ENCODE data around the gene COL4A1.

Gene COL4A1

GRCh38 chr13:110102053-110102452 lies 204.9 kb downstream of the COL4A1 start:
- TF ChIP-seq RAD21 (IDR thresholded peaks at IDR 0.05; ENCODE audit: low read depth) (no peak), EP300 (IDR thresholded peaks at IDR 0.05; ENCODE audit: borderline replicate concordance) (no peak), NFIC (IDR thresholded peaks at IDR 0.05) (no peak), EGR1 (IDR thresholded peaks at IDR 0.05) (no peak), REST (IDR thresholded peaks at IDR 0.05; ENCODE audit: low read depth) (no peak), TAF1 (IDR thresholded peaks at IDR 0.05; ENCODE audit: low read depth) (no peak)
- TF ChIP-seq, protein P1, sequence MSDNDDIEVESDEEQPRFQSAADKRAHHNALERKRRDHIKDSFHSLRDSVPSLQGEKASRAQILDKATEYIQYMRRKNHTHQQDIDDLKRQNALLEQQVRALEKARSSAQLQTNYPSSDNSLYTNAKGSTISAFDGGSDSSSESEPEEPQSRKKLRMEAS (IDR thresholded peaks at IDR 0.05): no peak

GRCh38 chr13:110099922-110100321 lies 207.0 kb downstream of the COL4A1 start:
- no peak for TF ChIP-seq EP300 (IDR thresholded peaks at IDR 0.05; ENCODE audit: borderline replicate concordance)
- TF ChIP-seq ZBTB7A (IDR thresholded peaks at IDR 0.05; ENCODE audit: low read depth): no peak
- no peak for TF ChIP-seq CREB1 (IDR thresholded peaks at IDR 0.05; ENCODE audit: low read depth)
- TF ChIP-seq TEAD4 (IDR thresholded peaks at IDR 0.05): no peak
- no peak for TF ChIP-seq RAD21 (IDR thresholded peaks at IDR 0.05; ENCODE audit: low read depth)

All from Ishikawa (cell line).